HepG2 (cell line): ENCODE measurements around the gene ZBTB2. TPM values are rescaled to one million over a fixed set of nuclear protein-coding genes. Genes with fewer than 3 reads are reported as not detected.

Source experiments
- AKAP8 ChIP-seq: sonication (generic); formaldehyde crosslinking; IDR thresholded peaks from 2 replicates; pipeline ENCODE4 v1.5.1; 2020; ENCODE audit warnings: mild to moderate bottlenecking, missing genetic modification reagents
- HDAC6 ChIP-seq: fragments of 200-600 bp; sonication (generic); IDR thresholded peaks from 2 replicates; pipeline ENCODE4 v1.7.0; 2017; ENCODE audit warnings: mild to moderate bottlenecking, antibody characterized with exemption, low read length, low read depth
- KAT8 ChIP-seq: IDR thresholded peaks from 2 replicates; pipeline ENCODE4 v1.6.1; 2016; ENCODE audit warnings: missing genetic modification reagents, missing compliant biosample characterization
- MLXIP ChIP-seq: sonication (generic); formaldehyde crosslinking; IDR thresholded peaks from 2 replicates; pipeline ENCODE4 v1.9.0; 2021; ENCODE audit warnings: missing genetic modification reagents, borderline replicate concordance
- MTA3 ChIP-seq: sonication (generic); formaldehyde crosslinking; IDR thresholded peaks from 2 replicates; pipeline ENCODE4 v1.4.0; 2020; ENCODE audit warnings: missing genetic modification reagents
- MTERF4 ChIP-seq: sonication (generic); formaldehyde crosslinking; IDR thresholded peaks from 2 replicates; pipeline ENCODE4 v1.8.0; 2023; ENCODE audit warnings: mild to moderate bottlenecking, missing genetic modification reagents
- NCOA5 ChIP-seq: sonication (generic); formaldehyde crosslinking; IDR thresholded peaks from 2 replicates; pipeline ENCODE4 v1.4.0; 2020; ENCODE audit warnings: missing genetic modification reagents
- NFYB ChIP-seq: sonication (generic); formaldehyde crosslinking; IDR thresholded peaks from 2 replicates; pipeline ENCODE4 v1.4.0; 2020; ENCODE audit warnings: missing genetic modification reagents
- PAWR ChIP-seq: sonication (generic); formaldehyde crosslinking; IDR thresholded peaks from 2 replicates; pipeline ENCODE4 v1.4.0; 2020; ENCODE audit warnings: missing genetic modification reagents, mild to moderate bottlenecking, borderline replicate concordance
- PRMT3 ChIP-seq: sonication (generic); formaldehyde crosslinking; IDR thresholded peaks from 2 replicates; pipeline ENCODE4 v1.8.1; 2022; ENCODE audit warnings: low read depth, mild to moderate bottlenecking, moderate library complexity, missing genetic modification reagents, borderline replicate concordance
- RBM22 ChIP-seq: fragments of 200-400 bp; formaldehyde crosslinking; optimal IDR thresholded peaks from 2 replicates; pipeline ENCODE3; 2017; ENCODE audit warnings: mild to moderate bottlenecking, low read length, moderate library complexity
- SRF ChIP-seq: IDR thresholded peaks from 2 replicates; pipeline ENCODE4 v1.6.1; 2011; ENCODE audit warnings: mild to moderate bottlenecking, low read depth, low read length, moderate library complexity
- SRSF9 ChIP-seq: fragments of 200-400 bp; formaldehyde crosslinking; IDR thresholded peaks from 2 replicates; pipeline ENCODE4 v1.6.1; 2018; ENCODE audit warnings: borderline replicate concordance, mild to moderate bottlenecking, low read depth, low read length; ENCODE audit not compliant: insufficient read depth, poor library complexity, severe bottlenecking
- U2AF2 ChIP-seq: fragments of 200-400 bp; formaldehyde crosslinking; IDR thresholded peaks from 2 replicates; pipeline ENCODE4 v1.6.1; 2017; ENCODE audit warnings: low read depth, mild to moderate bottlenecking, low read length
- ZBTB38 ChIP-seq: sonication (generic); formaldehyde crosslinking; IDR thresholded peaks from 2 replicates; pipeline ENCODE4 v1.5.1; 2020; ENCODE audit warnings: mild to moderate bottlenecking, missing genetic modification reagents
- ZBTB44 ChIP-seq: sonication (generic); formaldehyde crosslinking; IDR thresholded peaks from 2 replicates; pipeline ENCODE4 v1.4.0; 2020; ENCODE audit warnings: missing genetic modification reagents
- ZFP36L2 ChIP-seq: sonication (generic); formaldehyde crosslinking; IDR thresholded peaks from 2 replicates; pipeline ENCODE4 v1.4.0; 2020; ENCODE audit warnings: missing genetic modification reagents
- ZFP62 ChIP-seq: sonication (generic); formaldehyde crosslinking; IDR thresholded peaks from 2 replicates; pipeline ENCODE4 v1.4.0; 2020; ENCODE audit warnings: missing genetic modification reagents
- ZNF383 ChIP-seq: sonication (generic); formaldehyde crosslinking; IDR thresholded peaks from 2 replicates; pipeline ENCODE4 v1.4.0; 2020; ENCODE audit warnings: missing genetic modification reagents, mild to moderate bottlenecking, borderline replicate concordance
- ZNF441 ChIP-seq: sonication (generic); formaldehyde crosslinking; IDR thresholded peaks from 2 replicates; pipeline ENCODE4 v1.7.0; 2021; ENCODE audit warnings: missing genetic modification reagents, borderline replicate concordance
- ZNF737 ChIP-seq: sonication (generic); formaldehyde crosslinking; IDR thresholded peaks from 2 replicates; pipeline ENCODE4 v1.5.0; 2020; ENCODE audit warnings: missing genetic modification reagents, mild to moderate bottlenecking, borderline replicate concordance
- ZNF777 ChIP-seq: sonication (generic); formaldehyde crosslinking; IDR thresholded peaks from 2 replicates; pipeline ENCODE4 v1.4.0; 2020; ENCODE audit warnings: missing genetic modification reagents
- polyA plus RNA-seq, 8 experiments: library from polyadenylated mRNA; depleted of rRNA in 3 of 8; stranded (reverse) in 7 of 8; unstranded in 1 of 8; fragments of >200 nt; fragmentation: Illumina TruSeq in 4 of 8; extraction: Trizol in 4 of 8; gene quantifications; 2 replicates each; pipeline versions ENCODE4 v1.2.1 to v1.2.3, GENCODE V29; 2011 to 2016; ENCODE audit warnings: low read depth in 4 of 8, missing spikeins in 1 of 8, mixed read lengths in 1 of 8; ENCODE audit not compliant: insufficient read depth in 1 of 8
- total RNA-seq, 5 experiments: library from RNA; depleted of rRNA; stranded (reverse); fragments of >200 nt; fragmentation: Illumina TruSeq; extraction: Trizol; gene quantifications; 2 replicates each; pipeline ENCODE4 v1.2.3, GENCODE V29; 2016; ENCODE audit warnings: low read depth in 1 of 5

ZBTB2 gene
- total and polyA plus RNA-seq, 2 of the 13 experiments (the other 11 are each of a cell fraction or from before 2014, with no cell fraction given): 15.4 to 22.8 TPM

- TF ChIP-seq ZNF383 (CRISPR knock-in tag) (no peak), MLXIP (CRISPR knock-in tag) (no peak), ZNF777 (CRISPR knock-in tag) (no peak), SRSF9 (no peak), ZNF737 (CRISPR knock-in tag) (no peak), ZFP36L2 (CRISPR knock-in tag) (0 out of 2 replicates have a peak, but pooled peaks have one; percentile 31), AKAP8 (CRISPR knock-in tag) (no peak), KAT8 (CRISPR knock-in tag) (peak; percentile 84), MTERF4 (CRISPR knock-in tag) (no peak; the same call in 1 of the 2 replicates), NFYB (CRISPR knock-in tag) (no peak), HDAC6 (no peak), SRF (no peak), ZFP62 (no peak), PAWR (no peak), U2AF2 (no peak), NCOA5 (CRISPR knock-in tag) (no peak), ZBTB44 (CRISPR knock-in tag) (no peak), PRMT3 (CRISPR knock-in tag) (no peak), MTA3 (no peak), ZBTB38 (peak; percentile 67; the same call in 1 of the 2 replicates), ZNF441 (CRISPR knock-in tag) (peak; percentile 39; the same call in 1 of the 2 replicates), RBM22 (no peak)
Observed at GRCh38 chr6:151390276-151390850, 996 bp downstream of the ZBTB2 start (continued).
